GM12878 (cell line): ENCODE measurements around the gene FIGLA. TPM values are rescaled to one million over a fixed set of nuclear protein-coding genes. Genes with fewer than 3 reads are reported as not detected.
A peak's percentile ranks its signal among the peaks of the same experiment; 100 is the strongest.

Experiments used
- ATAC-seq: fragments of 200-7000 bp; cut with Tn5 transposase; 3 replicates; pipeline ENCODE4 v1.9.1; 2020; ENCODE audit warnings: mild to moderate bottlenecking, moderate library complexity
- BruUV-seq: library from RNA; stranded (reverse); fragments of 400-500 nt; replicated peaks from 2 replicates; lab custom pipeline; 2021; lab: Mats Ljungman, UMichigan
- CTCF ChIA-PET: fragments of 300-600 bp; sonication (Branson Sonifier 250); formaldehyde crosslinking; extraction: SDS; loops from one replicate; lab custom pipeline; 2021; ENCODE audit warnings: inconsistent platforms; lab: Yijun Ruan, JAX
- POLR2A ChIA-PET: fragments of 350-600 bp; formaldehyde crosslinking; extraction: SDS; loops from one replicate; lab custom pipeline; 2021; ENCODE audit warnings: inconsistent platforms; lab: Charles Lee
- RAD21 ChIA-PET: fragments of 300-600 bp; sonication (Branson Sonifier 250); formaldehyde crosslinking; loops from one replicate; lab custom pipeline; 2023; ENCODE audit warnings: antibody characterized with exemption; ENCODE audit not compliant: unreplicated experiment; lab: Charles Lee
- SMC1A ChIA-PET: fragments of 300-600 bp; sonication (Branson Sonifier 250); formaldehyde crosslinking; loops from one replicate; lab custom pipeline; 2023; ENCODE audit not compliant: unreplicated experiment, uncharacterized antibody; lab: Charles Lee
- DNase-seq: peaks from one replicate; pipeline ENCODE4 v3.0.0-alpha.2; 2011; ENCODE audit warnings: low read depth, low spot score
- FAIRE-seq: peaks from 3 replicates; lab custom pipeline; 2011; peaks lifted over from hg19 to GRCh38; lab: Jason Lieb, UNC
- H2AFZ ChIP-seq: 2 replicates; pipeline ENCODE4 v1.6.0; 2011; ENCODE audit warnings: low read depth, low read length, control low read depth; ENCODE audit not compliant: control insufficient read depth
- H3K27ac ChIP-seq: 2 replicates; pipeline ENCODE4 v1.5.1; 2011; ENCODE audit warnings: control low read depth; ENCODE audit not compliant: control insufficient read depth, insufficient read depth
- H3K27me3 ChIP-seq, 2 experiments: replicated peaks in 1 of 2; 2 replicates each; pipeline versions ENCODE4 v1.6.0 to v1.6.1; 2011; ENCODE audit warnings: low read length in 1 of 2; ENCODE audit not compliant: control insufficient read depth in 2 of 2, insufficient read depth in 2 of 2
- H3K36me3 ChIP-seq, 2 experiments: 2 replicates each; pipeline ENCODE4 v1.5.1; 2011; ENCODE audit warnings: low read length in 1 of 2; ENCODE audit not compliant: control insufficient read depth in 2 of 2, insufficient read depth in 2 of 2
- H3K4me1 ChIP-seq: 2 replicates; pipeline ENCODE4 v1.6.1; 2011; ENCODE audit warnings: mild to moderate bottlenecking, low read length, moderate library complexity, mixed read lengths; ENCODE audit not compliant: control insufficient read depth, insufficient read depth
- H3K4me2 ChIP-seq: 2 replicates; pipeline ENCODE4 v1.6.0; 2011; ENCODE audit warnings: control low read depth; ENCODE audit not compliant: control insufficient read depth, insufficient read depth
- H3K4me3 ChIP-seq: fragments of 200-600 bp; sonication (generic); 2 replicates; pipeline ENCODE4 v1.5.1; 2016
- H3K79me2 ChIP-seq: 2 replicates; pipeline ENCODE4 v1.6.0; 2011; ENCODE audit warnings: low read length; ENCODE audit not compliant: control insufficient read depth, insufficient read depth
- H3K9ac ChIP-seq: 2 replicates; pipeline ENCODE4 v1.8.0; 2011; ENCODE audit warnings: low read length, control low read depth, mixed read lengths; ENCODE audit not compliant: control insufficient read depth, insufficient read depth
- H3K9me3 ChIP-seq: replicated peaks from 3 replicates; pipeline ENCODE4 v1.5.1; 2011; ENCODE audit warnings: mild to moderate bottlenecking, low read length; ENCODE audit not compliant: control insufficient read depth, insufficient read depth
- H4K20me1 ChIP-seq: 2 replicates; pipeline ENCODE4 v1.6.0; 2011; ENCODE audit not compliant: control insufficient read depth, insufficient read depth
- SPI1 ChIP-seq: IDR thresholded peaks from 2 replicates; pipeline ENCODE4 v1.6.1; 2011; ENCODE audit warnings: low read depth, mild to moderate bottlenecking, low read length, moderate library complexity, borderline replicate concordance; ENCODE audit not compliant: insufficient read depth
- ZBTB40 ChIP-seq: fragments of 450-650 bp; IDR thresholded peaks from 2 replicates; pipeline ENCODE4 v1.6.1; 2016; ENCODE audit warnings: mild to moderate bottlenecking, moderate library complexity, borderline replicate concordance
- WGBS: methylation state at CpG from one replicate; pipeline ENCODE4 v1.1.6; 2016; ENCODE audit warnings: low lambda C conversion rate; ENCODE audit not compliant: insufficient replicate concordance, insufficient coverage; ENCODE audit errors: missing lambda C conversion rate; 5-methylcytosine and 5-hydroxymethylcytosine counted together
- in situ Hi-C: fragments of 300-500 bp; cut with MboI; formaldehyde crosslinking; loops from 9 replicates; pipeline ENCODE4 v1.14.3; 2018; ENCODE audit warnings: mixed read lengths
- intact Hi-C: fragments of 100-400 bp; cut with micrococcal nuclease; formaldehyde crosslinking; loops from one replicate; pipeline ENCODE4 v1.14.2; 2022; ENCODE audit not compliant: unreplicated experiment
- polyA plus RNA-seq, 11 experiments: library from polyadenylated mRNA; depleted of rRNA in 4 of 11; unstranded in 6 of 11; stranded (reverse) in 5 of 11; fragments of >200 nt; fragmentation: Nextera tagmentation in 4 of 11; fragmentation: Illumina TruSeq in 1 of 11; extraction: Ambion mirVana in 4 of 11; extraction: Trizol in 1 of 11; gene quantifications; 1 replicate in 1 of 11; 2 replicates in 10 of 11; pipeline versions ENCODE4 v1.2.1 to v1.2.3, GENCODE V29; 2011 to 2016; ENCODE audit warnings: inconsistent platforms in 2 of 11, missing spikeins in 2 of 11, low read depth in 1 of 11
- total RNA-seq, 4 experiments: library from RNA; depleted of rRNA in 3 of 4; stranded (reverse); fragments of >200 nt in 3 of 4; fragmentation: Illumina TruSeq in 1 of 4; extraction: Trizol in 1 of 4; gene quantifications; 2 replicates each; pipeline versions ENCODE4 v1.2.1 to v1.2.3, GENCODE V29; 2013 to 2021

Gene FIGLA
- total and polyA plus RNA-seq, 10 of the 15 experiments (the other 5 are each of a cell fraction or from before 2014, with no cell fraction given): not detected

- no peak for ATAC-seq
- H3K4me2 ChIP-seq: no peak overlapping the region
Measured at GRCh38 chr2:70827388-70827787, 36.9 kb upstream of the FIGLA start.

More at GRCh38 chr2:70827388-70827787, 36.9 kb upstream of the FIGLA start:
- no TSS peak for BruUV-seq
- H3K27me3 ChIP-seq: peaks cover 3 to 5% of the 10 kb centered on the region in 2 experiments
- H2AFZ ChIP-seq: no peak overlapping the region
- no peak overlapping the region for H3K4me3 ChIP-seq
- H3K9ac ChIP-seq: no peak overlapping the region
- TF ChIP-seq SPI1 (peak; percentile 40; the same call in 1 of the 2 replicates), ZBTB40 (no peak)
- RAD21 ChIA-PET: no interaction called here
- FAIRE-seq: no peak
- no peak overlapping the region for H3K27ac ChIP-seq
- intact Hi-C loops (no loop called here), in situ Hi-C loops (no loop called here)
- SMC1A ChIA-PET: no interaction called here
- CTCF ChIA-PET: no interaction called here
- H3K9me3 ChIP-seq: no peaks in the 10 kb centered on the region
- no peak for DNase-seq
- POLR2A ChIA-PET: no interaction called here
- H4K20me1 ChIP-seq: no peaks in the 10 kb centered on the region
- no peaks in the 10 kb centered on the region for H3K4me1 ChIP-seq
- no peaks in the 10 kb centered on the region for H3K79me2 ChIP-seq
- WGBS: 64% methylated on average over 5 of the region's 5 CpGs
- H3K36me3 ChIP-seq: no peaks in the 10 kb centered on the region
